ENCODE results near the gene POGLUT2. TPM values are rescaled to one million over a fixed set of nuclear protein-coding genes. Genes with fewer than 3 reads are reported as not detected.

POGLUT2 gene
- total RNA-seq, 4 donors from 2014 or later, result 0.75 to 3.5 (median 2.0) TPM; not detected in 1

GRCh38 chr13:102805680-102806079 lies 6.9 kb upstream of the POGLUT2 start:
- Histone ChIP-seq H3K9me3 (no peaks in the 10 kb centered on the region), H3K4me1 (peaks cover 0 to 22% (median 2%) of the 10 kb centered on the region in 4 donors), H3K36me3 (peaks cover 0 to 4% (median 0%) of the 10 kb centered on the region in 4 donors), H3K4me3 (no peak overlapping the region), H3K27me3 (no peaks in the 10 kb centered on the region), H3K27ac (no peak overlapping the region)
- 93 to 97% methylated on average over 3 of the region's 3 CpGs for WGBS, 2 donors (ENCODE audit: low coverage in 1 of 2)
- in situ Hi-C loops (cut with MboI; ENCODE audit: low pct_ligation_motif_present in 1 of 4, low pct_unique_long_range_greater_than_20kb in 1 of 4, low sequenced_read_pairs in 3 of 4) (no loop called here), intact Hi-C loops (cut with DNase I; ENCODE audit: low total_unique reads) (no loop called here)
- DNase-seq, result no peak
- TF ChIP-seq POLR2AphosphoS5 (IDR thresholded peaks at IDR 0.05) (no peak), POLR2A (IDR thresholded peaks at IDR 0.05) (no peak), EP300 (IDR thresholded peaks at IDR 0.05; ENCODE audit: low read depth) (no peak), CTCF (IDR thresholded peaks at IDR 0.05) (no peak)

- 3 to 18% methylated on average over 3 to 51 of the region's 81 CpGs for WGBS, 2 donors (ENCODE audit: low coverage in 1 of 2)
- Histone ChIP-seq H3K27ac (peak overlapping the region; percentile 83 to 90 (median 84)), H3K9me3 (no peaks in the 10 kb centered on the region), H3K27me3 (no peaks in the 10 kb centered on the region), H3K36me3 (no peaks in the 10 kb centered on the region), H3K4me3 (peak overlapping the region; percentile 60 to 79 (median 64)), H3K4me1 (peaks cover 0 to 28% (median 2%) of the 10 kb centered on the region in 4 donors)
- TF ChIP-seq POLR2AphosphoS5 (IDR thresholded peaks at IDR 0.05), result no peak
- TF ChIP-seq CTCF (IDR thresholded peaks at IDR 0.05), result peak; percentile 76 to 82 (median 78)
- no peak for TF ChIP-seq EP300 (IDR thresholded peaks at IDR 0.05; ENCODE audit: low read depth)
- peak; percentile 32 for TF ChIP-seq POLR2A (IDR thresholded peaks at IDR 0.05)
- intact Hi-C loops (cut with DNase I; ENCODE audit: low total_unique reads) (loop anchor here (5.0 kb wide), 1 partner anchor 47 kb away; the partner anchor contains the start of gene ERCC5), in situ Hi-C loops (cut with MboI; ENCODE audit: low pct_ligation_motif_present in 1 of 4, low pct_unique_long_range_greater_than_20kb in 1 of 4, low sequenced_read_pairs in 3 of 4) (no loop called here)
- DNase-seq, result peak; percentile 87
Observed at GRCh38 chr13:102800145-102801041, 1.6 kb upstream of the POGLUT2 start.

GRCh38 chr13:102799426-102800144 lies 809 bp upstream of the POGLUT2 start:
- in situ Hi-C loops (cut with MboI; ENCODE audit: low pct_ligation_motif_present in 1 of 4, low pct_unique_long_range_greater_than_20kb in 1 of 4, low sequenced_read_pairs in 3 of 4) (no loop called here), intact Hi-C loops (cut with DNase I; ENCODE audit: low total_unique reads) (loop anchor here (2.0 to 5.0 kb wide), 2 partner anchors 25 to 48 kb away; partner anchors contain the start of gene ERCC5)
- H3K27me3 ChIP-seq, result no peaks in the 10 kb centered on the region
- 1% methylated on average over 62 of the region's 69 CpGs; no CpG with 5 or more reads in 1 of the 2 donors for WGBS, 2 donors (ENCODE audit: low coverage in 1 of 2)
- H3K4me1 ChIP-seq, result peaks cover 0 to 28% (median 2%) of the 10 kb centered on the region in 4 donors
- no peaks in the 10 kb centered on the region for H3K9me3 ChIP-seq
- TF ChIP-seq CTCF (IDR thresholded peaks at IDR 0.05) (no peak), EP300 (IDR thresholded peaks at IDR 0.05; ENCODE audit: low read depth) (no peak), POLR2A (IDR thresholded peaks at IDR 0.05) (no peak), POLR2AphosphoS5 (IDR thresholded peaks at IDR 0.05) (no peak)
- DNase-seq, result peak; percentile 26
- no peaks in the 10 kb centered on the region for H3K36me3 ChIP-seq
- H3K4me3 ChIP-seq, result peak overlapping the region; percentile 60 to 79 (median 64)
- peak overlapping the region; percentile 83 to 90 (median 84) for H3K27ac ChIP-seq

All from transverse colon (tissue), 4 donors.